ENCODE results near the gene TMEM156.
"Not testable (repeated sequence)": the region's sequence is repeated elsewhere in the genome, so short reads cannot be mapped to it uniquely, and the experiment has no call there.

Gene TMEM156

GRCh38 chr4:39043058-39043860 is 11.1 kb upstream of the TMEM156 start:
- peak; percentile 31 for DNase-seq

- DNase-seq, result no peak
Measured at GRCh38 chr4:39042366-39042765, 10.2 kb upstream of the TMEM156 start.

- DNase-seq, result no peak
Measured at GRCh38 chr4:39039108-39039507, 6.9 kb upstream of the TMEM156 start.

DNA sequence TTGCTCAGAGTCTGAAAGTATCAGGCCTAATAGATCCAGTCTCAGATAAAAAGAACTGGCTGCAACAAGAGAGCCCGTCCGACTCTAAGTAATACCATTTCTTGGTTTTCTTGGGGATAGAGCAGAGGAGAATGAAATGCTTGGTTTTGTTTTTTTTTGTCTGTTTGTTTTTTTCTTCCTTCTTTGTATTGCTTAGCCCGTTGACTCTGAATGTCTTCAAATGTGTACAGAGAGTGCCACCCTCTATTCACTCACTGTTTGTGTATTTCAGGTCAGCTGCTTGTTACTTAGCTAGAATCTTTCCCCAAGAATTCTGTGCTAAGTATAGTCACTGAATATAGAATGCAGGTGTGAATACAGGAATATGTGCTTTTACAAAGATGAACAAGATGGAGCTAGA is 5.7 kb upstream of the TMEM156 start:
- no peak for DNase-seq

GRCh38 chr4:39037491-39037825 is 5.2 kb upstream of the TMEM156 start:
- DNase-seq, result no peak

- DNase-seq, result peak; percentile 41
Measured at GRCh38 chr4:39036172-39036571, 4.0 kb upstream of the TMEM156 start.

- DNase-seq, result not testable (repeated sequence)
Measured at GRCh38 chr4:39031590-39032020, 604 bp downstream of the TMEM156 start.

GRCh38 chr4:39030725-39031124 is 1.5 kb downstream of the TMEM156 start:
- no peak for DNase-seq

DNA sequence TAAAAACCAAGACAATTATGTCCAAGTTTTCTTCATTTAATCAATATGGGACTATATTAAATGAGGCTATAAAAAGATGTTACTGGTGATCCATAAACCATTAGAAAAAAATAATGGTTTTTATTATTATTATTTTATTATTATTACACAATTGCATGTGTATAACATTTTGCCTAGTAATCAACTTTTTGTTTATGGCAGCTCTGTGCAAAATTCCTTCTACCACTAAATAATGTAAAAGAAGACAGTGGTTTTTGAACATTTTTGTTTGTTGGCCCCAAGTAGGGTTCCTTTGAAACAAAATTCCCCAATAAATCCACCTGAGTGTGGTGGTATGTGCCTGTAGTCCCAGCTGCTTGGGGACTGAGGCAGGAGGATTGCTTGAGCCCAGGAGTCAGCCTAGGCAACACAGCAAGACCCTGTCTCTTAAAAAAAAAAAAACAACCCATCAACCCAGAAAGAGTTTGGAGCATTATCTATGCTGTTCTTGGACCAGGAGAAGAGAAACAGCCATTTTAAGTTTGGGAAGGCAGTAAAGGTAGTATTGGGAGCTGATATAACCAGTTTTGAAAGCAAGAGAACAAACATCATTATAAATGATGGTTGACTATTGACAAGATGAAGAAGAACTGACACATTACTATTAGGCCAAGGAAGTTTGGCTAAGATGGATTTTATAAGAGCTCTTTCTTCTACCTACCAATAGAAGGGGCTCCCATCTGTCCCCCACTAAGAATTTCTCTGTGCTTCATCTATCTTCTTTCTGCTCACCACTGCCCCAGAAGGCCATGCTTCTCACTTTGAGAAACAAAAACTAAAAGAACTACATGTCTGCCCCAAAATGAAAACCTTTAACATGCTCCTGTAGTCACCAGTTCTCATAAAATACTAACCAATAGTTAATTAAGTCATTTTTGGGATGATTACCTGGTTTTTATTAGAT is 2.2 kb downstream of the TMEM156 start:
- DNase-seq, result no peak

DNA sequence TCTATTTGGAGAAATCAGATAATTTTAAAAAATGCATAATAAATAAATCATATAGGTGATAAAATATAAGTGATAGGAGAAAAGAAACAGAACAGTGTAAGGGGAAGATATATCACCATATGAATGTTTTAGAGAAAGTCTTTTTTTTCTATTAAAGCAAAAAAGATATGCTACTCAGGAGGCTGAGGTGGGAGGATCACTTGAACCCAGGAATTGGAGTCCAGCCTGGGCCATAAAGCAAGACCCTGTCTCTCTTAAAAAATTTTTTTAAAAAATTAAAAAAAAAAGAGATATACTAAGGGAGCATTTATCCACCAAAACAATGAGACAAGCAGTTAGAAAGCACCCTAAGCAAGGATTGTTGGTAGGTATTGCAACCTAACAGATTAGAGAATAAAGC is 6.1 kb downstream of the TMEM156 start:
- no peak for DNase-seq

GRCh38 chr4:39025552-39026085 is 6.6 kb downstream of the TMEM156 start:
- DNase-seq, result no peak

GRCh38 chr4:39024311-39024865 is 7.8 kb downstream of the TMEM156 start:
- no peak for DNase-seq

- no peak for DNase-seq
Measured at GRCh38 chr4:39023059-39023458, 9.2 kb downstream of the TMEM156 start.

- no peak for DNase-seq
Measured at GRCh38 chr4:39022241-39022640, 10.0 kb downstream of the TMEM156 start.

GRCh38 chr4:39021631-39022030 is 10.6 kb downstream of the TMEM156 start:
- no peak for DNase-seq

DNA sequence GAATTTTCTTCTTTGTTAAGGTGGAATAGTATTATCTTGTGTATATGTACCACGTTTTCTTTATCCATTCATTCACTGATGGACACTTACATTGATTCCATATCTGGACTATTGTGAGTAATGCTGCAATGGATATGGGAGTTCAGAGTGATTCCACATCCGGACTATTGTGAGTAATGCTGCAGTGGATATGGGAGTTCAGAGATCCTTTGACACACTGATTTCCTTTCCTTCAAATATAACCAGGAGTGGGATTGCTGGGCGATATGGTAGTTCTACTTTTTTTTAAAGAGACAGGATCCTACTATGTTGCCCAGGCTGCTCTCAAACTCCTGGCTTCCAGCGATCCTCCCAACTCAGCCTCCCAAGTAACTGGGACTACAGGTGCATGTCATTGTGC is 12.1 kb downstream of the TMEM156 start:
- DNase-seq, result no peak

GRCh38 chr4:39014028-39014427 is 18.2 kb downstream of the TMEM156 start:
- no peak for DNase-seq

GRCh38 chr4:39004758-39005157 is 27.5 kb downstream of the TMEM156 start:
- DNase-seq, result no peak

- DNase-seq, result not testable (repeated sequence)
Measured at GRCh38 chr4:39002058-39002457, 30.2 kb downstream of the TMEM156 start.

- DNase-seq, result no peak
Measured at GRCh38 chr4:38995660-38996005, 36.6 kb downstream of the TMEM156 start.

DNA sequence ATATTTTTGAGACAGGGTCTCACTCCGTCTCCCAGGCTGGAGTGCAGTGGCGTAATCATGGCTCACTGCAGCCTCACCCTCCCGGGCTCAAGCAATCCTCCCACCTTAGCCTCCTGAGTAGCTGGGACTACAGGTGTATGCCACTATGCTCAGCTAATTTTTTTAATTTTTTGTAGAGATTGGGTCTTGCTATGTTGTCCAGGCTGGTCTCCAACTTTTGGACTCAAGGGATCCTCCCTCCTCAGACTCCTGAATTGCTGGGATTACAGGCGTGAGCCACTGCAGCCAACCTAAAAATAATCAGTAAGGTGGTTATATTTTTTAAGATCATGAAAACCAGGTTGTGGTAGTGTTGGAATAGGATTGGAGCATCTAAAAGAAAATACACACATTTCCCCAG is 38.1 kb downstream of the TMEM156 start:
- no peak for DNase-seq

DNA sequence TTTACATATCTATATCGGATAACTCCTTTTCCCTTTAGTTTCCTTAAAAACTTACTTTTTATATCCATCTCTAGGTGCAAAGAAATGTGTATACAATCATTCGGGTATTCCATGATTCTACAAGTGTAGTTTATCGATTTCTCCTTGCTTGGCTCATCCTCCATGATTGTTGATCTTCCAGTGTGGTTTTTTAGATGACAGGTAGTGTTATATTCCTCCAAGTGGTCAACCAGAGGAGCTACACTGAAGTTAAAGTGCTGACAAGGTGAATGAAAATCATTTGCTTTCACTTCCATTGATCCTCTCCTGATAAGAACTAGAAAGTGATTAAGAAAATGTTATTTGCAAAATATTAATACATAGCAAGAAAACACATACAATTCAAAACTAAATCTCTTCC is 38.5 kb downstream of the TMEM156 start:
- DNase-seq, result no peak

DNA sequence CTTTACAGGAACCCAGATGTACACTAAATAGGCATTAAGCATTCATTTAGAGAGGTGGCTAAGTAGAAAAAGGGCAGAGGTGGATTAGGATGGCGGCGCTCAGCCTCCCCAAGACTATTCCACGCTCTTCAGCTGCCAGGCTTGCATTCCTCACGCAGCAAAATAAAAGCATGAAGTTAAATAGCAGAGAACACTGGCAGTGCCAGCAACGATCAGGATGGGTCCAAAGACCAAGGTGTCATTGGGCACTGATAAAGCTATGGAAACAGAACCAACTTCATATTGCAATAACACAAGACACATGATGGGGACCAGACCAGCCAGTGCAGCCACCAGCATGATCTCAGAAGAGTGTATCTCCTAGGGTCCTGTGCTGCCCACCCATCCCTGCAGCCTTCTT is 42.0 kb downstream of the TMEM156 start:
- no peak for DNase-seq

DNA sequence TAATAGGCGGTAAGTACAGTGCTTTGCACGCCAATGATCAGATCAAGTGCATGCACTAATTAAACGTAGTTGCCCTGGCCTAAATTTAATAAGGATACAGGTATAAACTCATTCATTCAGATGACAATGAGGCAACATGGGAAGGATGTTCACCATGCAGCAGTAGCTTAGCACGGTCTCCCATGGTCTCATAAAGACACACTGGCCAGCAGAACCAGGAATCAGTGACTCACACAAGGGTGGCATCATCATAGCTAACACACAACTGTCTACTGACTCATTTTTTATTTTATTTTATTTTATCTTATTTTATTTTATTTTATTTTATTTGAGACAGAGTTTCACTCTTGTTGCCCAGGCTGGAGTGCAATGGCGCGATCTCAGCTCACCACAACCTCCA is 42.7 kb downstream of the TMEM156 start:
- peak; percentile 50 for DNase-seq
